Measurements from ENCODE around the gene PXMP4.

PXMP4 gene

DNA sequence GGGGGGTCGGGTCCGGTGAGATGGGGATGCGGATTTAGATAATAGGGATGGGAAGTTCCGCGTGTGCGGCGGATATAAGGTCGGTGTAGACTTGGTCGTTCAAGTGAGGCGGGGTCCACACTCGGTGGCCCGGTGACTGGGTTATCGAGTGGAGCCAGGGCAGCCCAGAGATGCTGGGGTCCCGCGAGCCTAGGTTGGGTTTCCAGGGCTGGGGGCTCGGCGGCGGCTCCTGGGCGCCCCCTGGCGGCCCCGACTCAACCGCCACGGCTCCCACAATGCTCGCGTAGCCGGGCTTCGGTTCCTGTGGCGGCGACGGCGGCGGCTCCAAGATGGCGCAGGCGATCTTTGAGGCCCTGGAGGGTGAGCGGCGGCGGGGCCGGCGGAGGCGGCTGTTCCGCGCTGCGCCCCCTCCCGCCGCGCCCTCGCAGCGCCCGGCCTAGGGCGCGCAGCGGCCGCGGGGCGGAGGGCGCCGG, 11.6 kb upstream of the PXMP4 start, which contains the start of gene ZNF341:
Gene ZNF341 (plus strand): TSS at position 304 of the 473 bp plus-strand sequence. CDS start 26 bp downstream, at position 330.
- DNase-seq = peak; percentile 83 to 88

DNA sequence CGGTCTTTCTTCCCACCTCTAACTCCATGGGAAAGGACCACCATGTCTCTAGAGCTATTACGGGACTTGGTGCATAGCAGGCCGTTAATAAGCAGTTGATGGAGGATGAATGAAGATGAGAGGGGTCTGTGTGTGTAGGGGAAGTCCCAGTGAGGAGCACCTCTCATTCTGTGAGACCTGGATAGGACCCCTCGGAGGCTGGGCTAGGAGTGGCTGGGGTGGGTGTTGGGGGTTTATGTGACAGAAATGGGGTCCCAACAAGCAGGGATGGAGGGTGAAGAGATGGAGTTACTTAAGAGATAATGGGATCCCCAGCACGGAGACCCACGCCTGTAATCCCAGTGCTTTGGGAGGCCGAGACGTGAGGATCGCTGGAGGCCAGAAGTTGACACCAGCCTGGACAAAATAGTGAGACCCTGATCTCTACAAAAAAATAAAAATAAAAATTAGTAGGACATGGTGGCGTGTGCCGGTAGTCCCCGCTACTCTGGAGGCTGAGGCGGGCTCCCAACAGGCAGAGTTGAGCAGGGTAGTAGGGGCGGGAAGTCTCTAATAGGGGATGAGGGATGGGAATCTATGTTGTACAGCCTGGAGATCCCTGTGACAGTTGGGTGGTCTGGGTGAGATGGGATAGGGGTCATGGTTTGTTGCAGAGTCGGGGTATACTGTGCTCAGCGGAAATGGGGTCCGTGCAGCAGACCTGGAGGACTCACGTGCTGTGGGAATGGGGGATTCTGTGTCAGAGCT, 11.0 kb upstream of the PXMP4 start:
- DNase-seq = no peak

DNA sequence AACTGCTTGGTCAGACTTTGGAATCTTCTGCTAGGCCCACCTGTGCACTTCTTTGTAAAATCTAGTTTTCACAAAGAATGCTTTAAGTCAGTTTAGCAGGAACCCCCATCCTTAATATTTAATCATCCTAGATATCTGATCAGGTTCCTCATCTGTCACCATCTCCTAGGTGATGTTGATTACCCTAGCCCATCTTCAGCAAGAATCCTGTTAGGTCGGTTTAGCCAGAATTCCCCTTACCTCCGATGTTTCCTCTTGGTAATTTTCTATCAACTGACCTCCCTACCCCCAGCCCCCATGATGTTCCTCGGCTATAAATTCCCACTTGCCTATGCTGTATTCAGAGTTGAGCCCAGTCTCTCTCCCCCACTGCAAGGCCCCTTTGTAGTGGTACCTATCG, 9.0 kb upstream of the PXMP4 start:
- DNase-seq = no peak

DNA sequence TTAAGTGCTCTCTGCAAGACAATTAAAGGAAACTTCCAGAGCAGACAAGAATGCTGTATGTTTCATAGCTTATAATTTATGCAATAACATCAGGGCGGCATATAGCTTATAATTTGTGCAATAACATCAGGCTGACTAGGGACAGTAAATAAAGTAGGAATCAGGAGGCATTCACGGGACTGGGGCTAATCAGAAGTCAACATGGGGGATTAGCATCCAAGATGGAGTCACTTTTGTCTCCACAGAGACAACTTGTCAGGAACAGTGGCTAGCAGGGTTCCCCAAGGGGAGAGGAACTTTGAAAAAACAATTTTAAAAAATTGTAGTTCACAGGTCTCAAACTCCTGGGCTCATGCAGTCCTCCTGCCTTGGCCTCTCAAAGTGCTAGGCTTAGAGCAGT, 8.4 kb upstream of the PXMP4 start:
- no peak for DNase-seq

DNA sequence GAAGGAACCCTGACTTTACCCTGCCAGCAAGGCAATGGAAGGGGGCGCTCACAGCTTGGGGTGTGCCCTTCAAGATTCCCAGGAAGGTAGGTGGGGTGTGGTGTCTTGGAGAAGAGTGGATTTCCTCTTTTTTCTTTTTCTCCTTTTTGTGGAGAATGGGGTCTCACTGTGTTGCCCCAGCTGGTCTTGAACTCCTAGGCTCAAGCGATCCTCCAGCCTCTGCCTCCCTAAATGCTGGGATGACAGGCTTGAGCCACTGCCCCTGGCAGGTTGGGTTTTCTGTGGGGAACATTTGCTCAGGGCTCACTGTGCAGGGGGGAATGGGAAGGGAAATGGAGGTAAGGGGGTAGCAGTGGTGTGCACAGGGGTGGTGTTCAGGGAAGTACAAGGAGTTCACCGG, 7.7 kb upstream of the PXMP4 start:
- DNase-seq = no peak

DNA sequence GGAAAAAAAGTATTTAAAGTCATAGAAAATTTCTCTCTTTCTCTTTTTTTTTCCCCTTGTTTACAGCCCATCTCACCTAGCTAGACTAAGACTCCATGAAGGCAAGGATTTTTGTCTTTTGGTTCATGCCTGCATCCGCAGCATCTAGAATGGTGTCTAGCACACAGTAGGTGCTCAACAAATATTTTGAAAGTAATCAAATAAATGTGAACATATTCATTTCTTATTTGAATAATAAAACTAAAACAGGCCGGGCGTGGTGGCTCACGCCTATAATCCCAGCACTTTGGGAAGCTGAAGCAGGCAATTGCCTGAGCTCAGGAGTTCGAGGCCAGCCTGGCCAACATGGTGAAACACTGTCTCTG, 7.0 kb upstream of the PXMP4 start:
- DNase-seq = no peak

DNA sequence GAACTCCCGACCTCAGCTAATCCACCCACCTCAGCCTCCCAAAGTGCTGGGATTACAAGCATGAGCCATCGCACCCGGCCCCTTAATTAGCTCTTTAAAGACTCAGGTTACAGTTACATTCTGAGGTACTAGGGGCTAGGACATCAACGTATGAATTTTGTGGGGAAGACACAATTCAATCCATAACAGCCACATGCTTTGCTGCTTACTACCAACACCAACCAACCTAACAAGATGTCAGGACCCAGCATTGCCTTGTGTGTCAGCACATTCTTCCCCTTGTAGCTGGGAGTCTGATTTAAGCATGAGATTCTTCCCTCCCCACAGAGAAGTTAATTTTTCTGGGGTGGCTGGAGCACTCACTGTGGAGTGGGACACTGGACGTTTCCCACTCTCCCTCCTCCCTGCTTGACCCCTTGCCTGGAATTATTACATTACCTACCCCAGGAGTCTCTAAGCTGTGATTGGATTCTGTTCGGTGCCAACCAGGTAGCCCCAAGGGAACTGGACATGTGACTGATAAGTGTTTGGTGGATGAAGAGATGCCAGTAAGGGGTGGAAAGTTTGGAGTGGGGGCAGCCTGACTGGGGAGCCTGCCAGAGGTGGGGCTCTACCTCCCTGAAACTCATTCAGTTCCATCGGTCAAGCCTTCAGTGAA, 5.6 kb upstream of the PXMP4 start:
- DNase-seq = no peak

DNA sequence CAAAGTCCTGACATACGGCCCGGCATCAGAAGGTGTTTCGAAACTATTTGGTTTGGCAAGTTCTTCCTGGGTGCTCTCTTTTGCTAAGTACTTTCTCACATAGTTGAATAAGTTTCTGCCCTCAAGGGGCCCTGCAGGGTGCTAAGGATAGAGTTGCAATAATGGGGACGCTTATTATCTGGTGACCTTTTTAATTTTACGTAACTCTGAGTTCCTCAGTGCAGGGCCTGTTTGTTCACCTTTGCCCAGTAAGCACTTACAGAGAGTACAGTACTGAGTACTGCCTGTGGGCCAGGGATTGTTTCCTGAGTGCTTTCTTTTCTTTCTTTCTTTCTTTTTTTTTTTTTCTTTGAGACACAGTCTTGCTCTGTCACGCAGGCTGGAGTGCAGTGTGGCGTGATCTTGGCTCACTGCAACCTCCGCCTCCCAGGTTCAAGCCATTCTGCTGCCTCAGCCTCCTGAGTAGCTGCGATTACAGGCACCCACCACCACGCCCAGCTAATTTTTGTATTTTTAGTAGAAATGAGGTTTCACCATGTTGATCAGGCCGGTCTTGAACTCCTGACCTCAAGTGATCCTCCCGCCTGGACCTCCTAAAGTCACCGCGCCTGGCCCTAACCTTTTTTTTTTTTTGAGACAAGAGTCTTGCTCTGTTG, 4.5 kb upstream of the PXMP4 start:
- no peak for DNase-seq

DNA sequence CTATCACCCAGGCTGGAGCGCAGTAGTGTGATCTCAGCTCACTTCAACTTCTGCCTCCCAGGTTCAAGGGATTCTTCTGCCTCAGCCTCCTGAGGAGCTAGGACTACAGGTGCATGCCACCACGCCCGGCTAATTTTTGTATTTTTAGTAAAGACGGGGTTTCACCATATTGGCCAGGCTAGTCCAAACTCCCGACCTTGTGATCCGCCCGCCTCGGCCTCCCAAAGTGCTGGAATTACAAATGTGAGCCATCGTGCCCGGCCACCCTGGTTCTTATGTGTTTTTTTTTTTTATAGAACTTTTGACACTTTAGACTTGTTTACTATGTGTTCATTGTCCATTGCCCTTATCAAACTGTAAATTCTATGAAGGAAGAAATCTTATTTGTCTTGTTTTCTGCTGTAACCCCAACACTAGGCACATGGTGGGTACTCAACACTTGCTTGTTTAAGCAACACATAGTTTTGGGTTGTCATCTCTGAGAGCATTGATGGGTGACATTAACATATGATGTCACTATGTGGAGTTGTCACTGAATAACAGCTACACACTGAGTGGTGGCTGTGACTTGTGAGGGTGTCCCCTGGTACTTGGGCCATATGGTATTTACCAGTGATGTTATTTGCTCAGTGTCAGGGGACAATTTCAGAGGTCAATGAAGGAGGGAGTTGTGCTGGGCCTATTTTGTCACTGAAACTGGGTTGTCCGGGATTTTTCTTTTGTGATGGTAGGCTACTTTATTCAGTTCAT, 1.5 kb upstream of the PXMP4 start:
- DNase-seq = no peak

DNA sequence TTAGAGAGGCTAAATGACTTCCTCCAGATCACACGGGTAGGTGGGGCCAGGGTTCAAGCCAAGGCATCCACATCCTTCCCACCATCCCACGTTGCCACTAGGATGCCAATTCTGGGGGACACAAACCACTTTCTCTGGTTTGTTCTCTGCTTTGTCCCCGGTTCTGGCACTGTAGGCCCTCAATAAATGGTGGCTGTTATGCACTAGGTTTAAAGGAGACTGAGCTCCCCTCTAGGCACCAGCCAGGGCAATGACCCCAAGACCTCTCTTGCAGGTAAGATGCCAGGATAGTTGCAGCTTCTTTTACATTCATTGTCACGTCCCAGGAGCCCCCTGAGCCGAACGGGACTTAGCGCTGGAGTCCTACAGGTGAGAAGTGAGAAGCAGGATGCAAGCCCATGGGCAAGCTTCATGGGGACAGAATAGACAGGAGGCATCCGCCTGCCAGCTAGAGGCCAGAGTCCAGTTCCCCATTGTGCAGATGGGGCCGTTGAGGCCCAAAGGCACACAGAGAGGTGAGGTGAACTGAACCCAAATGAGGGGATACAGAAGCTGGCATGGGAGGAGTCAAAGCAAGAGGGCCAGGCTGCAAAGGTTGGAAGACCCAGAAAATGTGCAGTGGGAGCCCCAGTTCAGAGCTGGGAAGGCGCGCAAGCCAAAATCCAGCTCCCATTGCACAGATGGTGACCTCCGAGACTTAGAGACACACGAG, 677 bp downstream of the PXMP4 start:
- DNase-seq = no peak

DNA sequence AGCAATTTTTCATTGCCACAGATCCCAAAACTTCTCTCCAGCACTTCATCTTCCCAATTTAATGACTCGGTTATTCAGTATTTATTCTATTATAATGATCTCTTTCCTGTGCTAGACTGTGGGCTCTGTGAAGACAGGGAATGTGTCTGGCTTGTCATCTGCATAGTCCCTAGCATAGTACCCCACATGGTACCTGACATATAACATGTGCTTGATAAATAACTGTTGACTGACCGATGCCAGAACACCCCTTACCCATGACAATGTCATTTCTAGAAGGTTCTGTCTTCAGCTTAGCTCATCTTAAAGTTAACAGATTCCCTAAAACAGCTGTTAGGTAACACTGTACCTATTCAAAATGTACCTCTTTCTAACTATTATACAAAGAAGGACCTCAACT, 3.6 kb downstream of the PXMP4 start:
- no peak for DNase-seq

DNA sequence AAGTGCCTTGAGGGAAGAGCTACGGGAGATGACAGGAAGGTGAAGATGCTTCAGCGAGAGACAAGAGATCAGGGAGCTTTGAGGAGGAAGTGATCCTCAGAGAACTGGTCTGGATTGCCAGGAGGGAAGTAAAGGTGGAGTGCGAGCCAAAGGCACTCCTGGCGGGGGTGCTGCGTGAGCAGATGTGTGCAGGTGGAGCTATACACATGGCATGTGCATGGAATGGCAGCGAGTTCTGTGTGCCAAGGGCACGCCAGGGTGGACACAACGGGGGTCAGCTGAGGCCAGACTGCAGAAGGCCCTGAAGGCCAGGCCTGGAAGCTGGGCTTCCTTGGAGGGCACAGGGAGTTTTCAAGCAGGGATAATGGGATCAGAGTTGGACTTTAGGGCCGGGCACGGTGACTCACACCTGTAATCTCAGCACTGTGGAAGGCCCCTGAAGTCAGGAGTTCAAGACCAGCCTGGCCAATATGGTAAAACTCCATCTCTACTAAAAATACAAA, 6.2 kb downstream of the PXMP4 start:
- no peak for DNase-seq

DNA sequence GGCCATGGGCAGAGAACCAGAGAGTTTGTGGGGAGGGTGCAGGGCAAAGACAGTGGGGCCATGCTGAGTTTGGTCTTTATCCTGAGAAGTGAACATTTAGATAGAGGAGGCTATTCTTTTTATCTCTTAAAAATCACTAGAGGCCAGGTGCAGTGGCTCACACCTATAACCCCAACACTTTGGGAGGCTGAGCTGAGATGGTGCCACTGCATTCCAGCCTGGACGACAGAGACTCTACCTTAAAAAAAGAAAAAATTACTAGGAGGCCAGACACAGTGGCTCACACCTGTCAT, 8.7 kb downstream of the PXMP4 start:
- no peak for DNase-seq

DNA sequence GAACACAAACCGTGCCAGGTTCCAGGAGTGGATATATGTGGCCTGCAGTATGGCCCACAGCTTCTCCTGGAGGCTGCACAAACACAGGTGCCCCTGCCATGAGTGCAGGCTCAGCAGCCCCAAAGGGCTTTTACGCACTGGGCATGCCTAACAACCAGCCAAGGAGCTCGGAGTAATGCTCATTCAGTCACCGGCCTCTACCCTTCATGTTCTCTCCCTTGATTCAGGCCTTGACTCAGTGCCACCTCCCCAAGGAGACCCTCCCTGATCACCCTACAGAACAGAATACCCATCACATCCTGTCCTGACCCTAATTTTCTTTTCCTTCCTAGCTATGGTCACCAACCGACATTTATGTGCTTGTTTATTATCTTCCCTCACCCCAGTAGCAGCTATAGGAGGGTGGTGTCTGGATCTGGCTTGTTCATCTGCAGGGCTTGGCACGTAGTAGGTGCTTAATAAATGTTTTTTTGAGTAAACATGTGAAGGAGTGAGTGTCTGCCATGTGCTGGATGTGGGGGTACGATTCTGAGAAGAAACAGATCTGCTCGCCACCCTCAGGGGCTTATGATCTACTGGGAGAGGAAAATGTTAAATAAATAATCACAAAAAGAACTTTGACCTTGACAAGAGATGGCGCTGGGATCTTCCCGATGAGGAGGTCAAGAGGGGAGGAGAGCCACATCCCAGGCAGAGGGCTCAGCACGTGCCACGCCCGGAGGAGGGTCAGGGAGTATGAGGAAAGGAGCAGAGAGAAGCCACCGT, 9.2 kb downstream of the PXMP4 start:
- no peak for DNase-seq

DNA sequence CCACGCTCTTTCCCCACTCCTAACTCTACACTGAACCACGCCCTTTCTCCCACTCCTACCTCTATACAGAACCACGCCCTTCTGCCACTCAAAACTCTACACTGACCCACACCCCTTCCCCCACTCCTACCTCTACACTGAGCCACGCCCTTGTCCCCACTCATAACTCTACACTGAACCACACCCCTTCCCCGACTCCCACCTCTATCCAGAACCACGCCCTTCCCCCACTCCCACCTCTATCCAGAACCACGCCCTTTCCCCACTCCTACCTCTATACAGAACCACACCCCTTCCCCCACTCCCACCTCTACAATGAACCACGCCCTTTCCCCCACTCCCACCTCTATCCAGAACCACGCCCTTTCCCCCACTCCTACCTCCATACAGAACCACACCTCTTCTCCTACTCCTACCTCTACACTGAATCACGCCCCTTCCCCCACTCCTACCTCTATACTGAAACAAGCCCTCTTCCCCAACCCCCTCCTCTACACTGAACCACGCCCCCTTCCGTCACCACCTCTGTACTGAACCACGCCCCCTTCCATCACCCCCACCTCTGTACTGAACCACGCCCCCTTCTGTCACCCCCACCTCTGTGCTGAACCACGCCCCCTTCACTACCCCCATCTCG, 10.1 kb downstream of the PXMP4 start:
- DNase-seq = no peak

DNA sequence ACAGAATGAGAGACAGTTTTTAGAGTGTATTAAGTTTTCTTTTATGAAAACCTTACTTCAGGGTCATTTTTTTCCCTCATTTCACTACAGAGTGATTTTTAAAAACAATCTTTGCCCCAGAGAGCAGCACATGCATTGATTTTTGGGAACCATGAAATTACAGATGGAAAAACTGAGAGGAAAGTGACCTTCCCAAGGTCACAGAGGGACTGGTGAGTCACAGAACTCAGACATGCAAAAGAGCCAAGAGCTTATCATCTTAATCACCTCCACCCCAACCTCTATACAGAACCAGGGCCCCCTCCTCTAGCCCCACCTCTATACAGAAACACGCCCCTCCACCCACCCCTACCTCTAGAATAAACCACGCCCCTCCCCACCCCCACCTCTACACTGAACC, 10.7 kb downstream of the PXMP4 start:
- DNase-seq = no peak

DNA sequence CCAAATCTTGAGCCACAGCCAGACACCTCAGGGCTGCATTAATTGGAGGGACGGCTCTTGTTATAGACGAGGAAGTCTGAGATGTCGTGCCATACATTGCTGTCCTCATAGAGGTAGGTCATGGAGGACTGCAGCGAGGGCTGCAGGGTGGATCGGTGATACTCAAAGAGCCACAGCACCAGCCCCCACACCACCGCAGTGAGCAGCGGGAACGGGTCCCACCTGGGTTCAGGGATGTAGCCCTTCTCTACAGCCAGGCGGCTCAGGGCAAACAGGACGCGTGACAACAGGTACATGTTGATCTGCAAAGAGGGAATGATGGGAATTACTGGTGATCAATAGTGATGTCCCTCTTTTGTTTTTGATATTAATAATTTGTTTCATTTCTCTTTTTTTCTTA, 12.4 kb downstream of the PXMP4 start:
- no peak for DNase-seq

DNA sequence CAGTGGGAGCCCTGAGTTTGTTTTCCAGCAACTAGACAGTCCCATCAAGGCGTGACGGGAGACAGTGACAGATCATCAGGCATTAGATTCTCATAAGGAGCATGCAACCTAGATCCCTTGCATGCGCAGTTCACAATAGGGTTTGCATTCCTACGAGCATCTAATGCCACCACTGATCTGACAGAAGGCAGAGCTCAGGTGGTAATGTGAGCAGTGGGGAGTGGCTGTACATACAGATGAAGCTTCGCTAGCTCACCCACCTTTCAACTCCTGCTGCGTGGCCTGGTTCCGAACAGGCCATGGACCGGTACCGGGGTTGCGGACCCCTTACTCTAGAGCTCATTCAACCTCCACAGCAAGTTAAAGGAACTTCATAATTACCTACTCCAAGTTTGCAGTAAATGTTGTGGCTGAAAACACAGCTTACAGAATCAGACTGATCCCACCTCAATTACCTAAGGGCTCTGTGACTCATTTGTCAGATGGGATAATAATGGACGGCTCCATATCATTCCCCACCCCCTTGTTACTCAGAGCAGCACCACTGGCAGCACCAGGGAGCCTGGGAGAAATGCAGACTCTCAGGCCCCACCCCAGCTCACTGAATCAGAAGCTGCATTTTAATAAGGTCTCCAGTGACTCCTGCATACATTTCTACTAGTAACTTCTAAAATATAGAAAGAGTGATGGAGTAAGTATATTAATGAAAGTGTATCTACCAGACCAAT, 15.7 kb downstream of the PXMP4 start:
- no peak for DNase-seq

DNA sequence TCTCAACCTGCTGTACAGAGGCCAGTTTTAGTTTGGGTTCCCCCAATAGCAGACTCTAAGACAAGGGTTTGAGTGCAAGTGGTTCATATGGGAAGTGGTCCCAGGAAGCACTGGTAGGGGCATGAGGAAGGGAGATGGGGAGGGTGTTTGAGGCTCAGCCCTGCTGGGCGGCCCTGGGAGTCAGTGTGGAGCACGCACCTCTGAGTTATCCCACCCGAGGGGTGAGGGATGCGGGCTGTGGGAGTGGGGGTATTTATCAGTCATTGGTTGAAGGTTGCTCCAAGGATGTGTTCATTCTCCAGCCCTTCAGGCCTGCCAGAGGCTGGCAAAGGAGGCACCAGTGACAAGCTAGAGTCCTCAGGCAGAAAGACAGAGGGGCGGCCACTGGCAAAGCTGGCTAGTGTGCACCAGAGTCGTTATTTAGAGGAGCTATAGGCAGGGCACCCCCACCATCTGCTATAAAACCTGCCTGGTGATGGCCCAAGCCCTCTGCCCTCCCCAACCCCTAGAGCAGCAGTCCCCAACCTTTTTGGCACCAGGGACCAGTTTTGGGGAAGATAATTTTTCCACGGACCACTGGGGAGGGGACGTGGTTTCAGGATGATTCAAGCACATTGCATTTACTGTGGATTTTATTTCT, 16.5 kb downstream of the PXMP4 start:
- no peak for DNase-seq

DNA sequence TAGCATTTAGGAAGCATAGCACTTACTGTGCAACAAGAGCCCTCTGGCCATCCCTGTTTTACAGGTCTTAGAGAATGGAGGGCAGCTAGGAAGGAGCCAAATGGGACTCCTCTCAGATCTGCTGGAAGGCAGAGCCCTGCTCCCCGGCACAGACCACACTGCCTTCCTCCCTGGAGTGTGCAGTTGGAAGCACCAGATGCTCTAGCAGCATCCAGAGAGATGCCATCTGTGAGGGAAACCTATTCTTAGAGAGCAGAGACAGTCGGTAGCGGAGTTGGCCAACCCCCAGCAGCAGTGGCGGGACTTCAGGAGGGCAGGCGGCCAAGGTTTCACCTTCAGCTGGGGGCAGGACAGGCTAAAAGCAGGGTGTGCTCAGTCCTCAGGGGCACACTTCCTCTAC, 17.2 kb downstream of the PXMP4 start:
- DNase-seq = no peak

Data from activated CD4-positive, alpha-beta T cell treated with anti-CD3 and anti-CD28 coated beads for 4 hours (primary cell).